Epithelial cell of prostate (primary cell): Measurements from ENCODE around the gene ZNF132.
"Not testable (repeated sequence)": the region's sequence is repeated elsewhere in the genome, so short reads cannot be mapped to it uniquely, and the experiment has no call there.

Source experiments
- DNase-seq: peaks from one replicate; pipeline ENCODE4 v3.0.0-alpha.2; 2011; ENCODE audit warnings: low read depth, low spot score
- H3K27ac ChIP-seq: fragments of 450-650 bp; 2 replicates; pipeline ENCODE4 v1.5.1; 2017; ENCODE audit warnings: mild to moderate bottlenecking

The ZNF132 gene

DNA sequence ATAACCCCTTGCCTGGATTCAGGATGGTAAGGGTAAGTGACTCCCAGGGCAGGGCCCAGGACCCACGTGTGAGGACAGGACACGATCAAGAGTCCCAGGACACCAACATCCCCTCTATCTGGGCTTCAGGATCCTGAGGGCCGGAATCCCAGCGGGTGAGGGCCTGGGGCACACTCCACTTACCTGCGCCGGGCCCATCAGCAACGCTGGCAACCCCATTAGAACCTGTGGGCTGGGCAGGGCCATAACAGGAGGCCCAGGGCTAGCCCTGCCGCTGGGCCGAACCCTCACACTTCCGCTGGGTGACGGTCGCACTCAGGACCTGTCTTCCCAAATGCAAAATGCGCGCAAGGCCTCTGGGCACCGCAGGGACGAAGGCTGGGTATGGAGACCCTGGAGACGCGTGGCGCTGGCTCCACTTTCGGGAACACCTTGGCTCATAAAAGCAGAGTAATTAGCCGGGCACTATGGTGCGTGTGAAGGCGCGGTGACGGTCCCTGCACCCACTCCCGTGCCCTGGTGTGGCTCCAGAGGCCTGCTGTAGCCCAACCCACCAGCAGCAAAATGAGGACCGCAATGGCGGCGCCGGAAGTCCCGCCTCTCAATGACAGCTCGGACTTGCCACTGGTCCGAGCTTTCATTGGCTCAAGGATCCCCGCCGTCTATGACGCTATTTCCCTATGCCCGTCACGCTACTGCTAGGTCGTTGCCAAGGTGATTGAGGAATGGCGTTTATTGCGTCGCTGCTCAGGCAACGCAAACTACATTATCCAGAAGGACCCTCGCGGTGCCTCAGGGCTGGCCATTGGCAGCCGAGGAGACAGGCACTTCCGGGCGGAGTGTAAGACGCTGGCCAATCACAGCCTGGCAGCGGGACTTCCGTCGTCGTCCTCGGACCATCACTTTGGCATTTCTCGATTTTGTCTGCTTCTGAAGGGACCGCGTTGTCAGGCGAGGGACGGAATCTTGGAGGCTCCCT is at the start of gene ZNF132:
TSS of gene ZNF132 (minus strand) at position 578 of the 979 bp plus-strand sequence. CDS start at position 246, 332 bp downstream.
- H3K27ac ChIP-seq: peak within 1 kb of the TSS; percentile 41
- DNase-seq: peak; percentile 97

GRCh38 chr19:58484349-58484748 is 44.4 kb upstream of the ZNF132 start:
- H3K27ac ChIP-seq, DNase-seq: not testable (repeated sequence)

DNA sequence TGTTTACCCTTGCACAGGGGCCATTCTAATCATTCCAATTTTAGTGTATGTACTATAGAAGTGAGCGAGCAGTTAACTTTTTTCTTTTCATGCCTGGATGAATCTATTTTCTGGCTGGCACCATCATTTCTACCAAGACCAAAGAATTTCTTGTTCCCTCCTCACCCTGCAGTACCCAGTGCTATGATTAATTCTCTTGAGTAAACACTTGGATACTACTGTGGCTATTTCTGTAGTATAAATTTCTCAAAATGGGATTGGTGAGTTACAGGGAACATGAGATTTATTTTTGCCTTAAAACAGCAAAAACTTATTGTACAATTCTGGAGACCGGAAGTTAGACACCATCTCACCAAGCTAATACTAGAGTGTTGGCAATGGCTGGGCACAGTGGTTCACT is 43.8 kb upstream of the ZNF132 start:
- H3K27ac ChIP-seq: no peak overlapping the region
- no peak for DNase-seq

DNA sequence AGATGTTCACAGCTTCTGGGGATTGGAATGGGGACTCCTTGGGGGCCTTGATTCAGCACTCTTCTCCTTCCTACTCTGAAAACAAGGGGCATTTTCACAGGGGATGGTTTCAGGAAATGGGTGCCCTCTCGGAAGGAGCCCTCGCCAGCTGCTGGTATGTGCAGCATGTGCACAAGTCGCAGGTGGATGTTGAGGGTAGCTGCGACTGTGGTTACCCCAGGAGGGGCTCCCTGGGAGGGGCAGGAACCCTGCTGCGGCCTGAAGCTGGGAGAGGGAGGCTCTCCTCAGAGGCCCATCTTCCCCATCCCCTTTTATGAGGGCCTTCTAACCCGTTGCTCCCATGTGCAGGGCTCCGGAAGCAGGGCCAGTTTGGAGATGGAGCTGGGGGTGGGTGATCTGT is 42.4 kb upstream of the ZNF132 start:
- H3K27ac ChIP-seq: no peak overlapping the region
- no peak for DNase-seq

GRCh38 chr19:58480831-58481230 is 40.9 kb upstream of the ZNF132 start:
- H3K27ac ChIP-seq: no peak overlapping the region
- no peak for DNase-seq

- DNase-seq: no peak
Observed at GRCh38 chr19:58480481-58480830, 40.5 kb upstream of the ZNF132 start.

GRCh38 chr19:58479736-58480480 is 40.0 kb upstream of the ZNF132 start:
- DNase-seq: no peak

More at GRCh38 chr19:58480481-58480830, 40.5 kb upstream of the ZNF132 start:
- no peak overlapping the region for H3K27ac ChIP-seq

GRCh38 chr19:58479303-58479702 is 39.4 kb upstream of the ZNF132 start:
- DNase-seq: no peak
- H3K27ac ChIP-seq: no peak overlapping the region

More at GRCh38 chr19:58479736-58480480, 40.0 kb upstream of the ZNF132 start:
- no peak overlapping the region for H3K27ac ChIP-seq

DNA sequence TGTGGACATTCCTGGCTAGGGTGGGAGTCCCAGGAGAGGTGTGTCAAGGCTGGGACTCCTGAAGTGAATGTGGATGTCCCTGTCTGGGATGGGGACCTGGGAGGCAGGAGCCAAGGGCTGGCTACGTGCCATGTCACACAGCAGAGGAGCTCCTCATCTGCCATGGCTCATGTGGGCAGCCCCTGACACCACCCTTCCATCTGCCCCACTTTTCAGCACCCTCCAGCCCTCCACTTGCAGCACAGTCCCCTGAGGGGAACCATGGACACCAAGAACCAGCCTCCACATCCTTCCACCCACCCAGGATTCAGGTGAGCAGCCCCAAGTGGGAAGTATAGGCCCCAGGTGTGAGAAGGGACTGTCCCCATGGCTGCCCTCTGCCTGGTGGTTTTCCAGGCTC is 37.9 kb upstream of the ZNF132 start:
- DNase-seq: no peak
- H3K27ac ChIP-seq: no peak overlapping the region

- H3K27ac ChIP-seq: peak overlapping the region; percentile 79
- no peak for DNase-seq
Observed at GRCh38 chr19:58477130-58477529, 37.2 kb upstream of the ZNF132 start.

GRCh38 chr19:58476498-58477015 is 36.6 kb upstream of the ZNF132 start:
- H3K27ac ChIP-seq: peak overlapping the region; percentile 79
- DNase-seq: no peak

GRCh38 chr19:58475714-58476497 is 36.0 kb upstream of the ZNF132 start, which contains the start of gene ZNF446:
Gene ZNF446, plus strand, starts transcription at chr19:58476352. Its CDS starts 867 bp downstream, at chr19:58477219.
- peak within 1 kb of the TSS; percentile 79 for H3K27ac ChIP-seq
- DNase-seq: peak; percentile 82

- DNase-seq: no peak
- peak overlapping the region; percentile 79 for H3K27ac ChIP-seq
Observed at GRCh38 chr19:58474997-58475713, 35.2 kb upstream of the ZNF132 start.

- DNase-seq: no peak
- no peak overlapping the region for H3K27ac ChIP-seq
Observed at GRCh38 chr19:58474291-58474996, 34.5 kb upstream of the ZNF132 start.

DNA sequence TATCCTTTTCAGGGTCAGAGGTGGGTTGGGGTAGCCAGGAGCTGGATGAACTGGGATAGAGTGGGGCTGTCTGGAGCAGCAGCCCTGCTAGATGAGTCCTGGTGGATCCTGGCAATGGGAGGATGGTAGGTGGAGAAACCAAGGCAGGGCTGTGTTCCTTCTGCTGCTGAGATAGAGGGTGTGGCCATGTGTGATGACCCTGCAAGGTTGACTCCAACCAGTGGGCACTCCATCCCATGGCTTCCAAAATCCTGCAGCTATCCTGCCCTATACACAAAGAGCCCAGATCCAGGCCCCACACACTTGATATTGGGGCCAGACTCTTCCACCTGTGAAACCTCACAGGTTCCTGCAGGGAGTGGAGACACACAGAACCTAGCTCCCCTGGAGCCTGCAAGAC is 33.8 kb upstream of the ZNF132 start:
- H3K27ac ChIP-seq: no peak overlapping the region
- DNase-seq: no peak

DNA sequence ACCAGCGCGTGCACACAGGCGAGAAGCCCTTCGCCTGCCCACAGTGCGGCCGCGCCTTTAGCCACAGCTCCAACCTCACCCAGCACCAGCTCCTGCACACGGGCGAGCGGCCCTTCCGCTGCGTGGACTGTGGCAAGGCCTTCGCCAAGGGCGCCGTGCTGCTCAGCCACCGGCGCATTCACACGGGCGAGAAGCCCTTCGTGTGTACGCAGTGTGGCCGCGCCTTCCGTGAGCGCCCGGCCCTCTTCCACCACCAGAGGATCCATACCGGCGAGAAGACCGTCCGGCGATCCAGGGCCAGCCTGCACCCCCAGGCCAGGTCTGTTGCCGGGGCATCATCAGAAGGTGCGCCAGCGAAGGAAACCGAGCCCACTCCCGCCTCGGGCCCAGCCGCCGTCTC is 31.8 kb upstream of the ZNF132 start:
- DNase-seq: no peak
- no peak overlapping the region for H3K27ac ChIP-seq

GRCh38 chr19:58470837-58471543 is 31.0 kb upstream of the ZNF132 start:
- not testable (repeated sequence) for DNase-seq, H3K27ac ChIP-seq
